ENCODE data around the gene BTG1.

- no peak for TF ChIP-seq HDGF (IDR thresholded peaks at IDR 0.05; ENCODE audit: borderline replicate concordance)
- TF ChIP-seq L3MBTL2 (conservative IDR thresholded peaks at IDR 0.05), result no peak
- TF ChIP-seq CTBP1 (IDR thresholded peaks at IDR 0.05; ENCODE audit: borderline replicate concordance), result no peak
- no peak for TF ChIP-seq ARNT (IDR thresholded peaks at IDR 0.05)
- no peak for TF ChIP-seq SP1 (IDR thresholded peaks at IDR 0.05)
- TF ChIP-seq FOXK2 (IDR thresholded peaks at IDR 0.05), result no peak
- TF ChIP-seq FOXM1 (IDR thresholded peaks at IDR 0.05; ENCODE audit: borderline replicate concordance), result no peak
- TF ChIP-seq SUZ12 (IDR thresholded peaks at IDR 0.05), result no peak
- no peak for TF ChIP-seq FOXA1 (IDR thresholded peaks at IDR 0.05)
- no peak for TF ChIP-seq BHLHE40 (IDR thresholded peaks at IDR 0.05; ENCODE audit: borderline replicate concordance)
- no peak for TF ChIP-seq ZNF384 (IDR thresholded peaks at IDR 0.05)
- TF ChIP-seq PKNOX1 (IDR thresholded peaks at IDR 0.05), result no peak
- TF ChIP-seq NFRKB (IDR thresholded peaks at IDR 0.05), result no peak
Observed at GRCh38 chr12:92141591-92142121, 4.0 kb downstream of the BTG1 start.

All from HEK293T (cell line).